MM.1S (cell line): ENCODE data around the gene PRDM5.

Experiments used
- CTCF ChIP-seq: fragments of 300-600 bp; sonication (generic); IDR thresholded peaks from 2 replicates; pipeline ENCODE4 v1.5.1; 2016; ENCODE audit warnings: antibody characterized with exemption, low read length, mixed read lengths
- EZH2 ChIP-seq: fragments of 300-600 bp; sonication (generic); optimal IDR thresholded peaks from 2 replicates; pipeline ENCODE3; 2017; ENCODE audit warnings: low read depth, mild to moderate bottlenecking, antibody characterized with exemption, low read length, mixed read lengths
- EZH2phosphoT487 ChIP-seq: fragments of 300-600 bp; sonication (generic); IDR thresholded peaks from 2 replicates; pipeline ENCODE4 v1.6.1; 2018; ENCODE audit warnings: antibody characterized with exemption, low read length

GRCh38 chr4:120773641-120774040 lies 148.9 kb downstream of the PRDM5 start:
- TF ChIP-seq CTCF (no peak), EZH2 (no peak), EZH2phosphoT487 (no peak)
